ENCODE data around the gene PRR5. TPM values are rescaled to one million over a fixed set of nuclear protein-coding genes. Genes with fewer than 3 reads are reported as not detected.

Gene PRR5
- total RNA-seq, 1 experiment from 2014 or later: 5.0 TPM

- no peak for DNase-seq (ENCODE audit: low spot score)
Measured at GRCh38 chr22:44714703-44715350, 12.8 kb downstream of the PRR5 start.

- no peak for DNase-seq (ENCODE audit: low spot score)
Measured at GRCh38 chr22:44718418-44718817, 16.4 kb downstream of the PRR5 start.

DNA sequence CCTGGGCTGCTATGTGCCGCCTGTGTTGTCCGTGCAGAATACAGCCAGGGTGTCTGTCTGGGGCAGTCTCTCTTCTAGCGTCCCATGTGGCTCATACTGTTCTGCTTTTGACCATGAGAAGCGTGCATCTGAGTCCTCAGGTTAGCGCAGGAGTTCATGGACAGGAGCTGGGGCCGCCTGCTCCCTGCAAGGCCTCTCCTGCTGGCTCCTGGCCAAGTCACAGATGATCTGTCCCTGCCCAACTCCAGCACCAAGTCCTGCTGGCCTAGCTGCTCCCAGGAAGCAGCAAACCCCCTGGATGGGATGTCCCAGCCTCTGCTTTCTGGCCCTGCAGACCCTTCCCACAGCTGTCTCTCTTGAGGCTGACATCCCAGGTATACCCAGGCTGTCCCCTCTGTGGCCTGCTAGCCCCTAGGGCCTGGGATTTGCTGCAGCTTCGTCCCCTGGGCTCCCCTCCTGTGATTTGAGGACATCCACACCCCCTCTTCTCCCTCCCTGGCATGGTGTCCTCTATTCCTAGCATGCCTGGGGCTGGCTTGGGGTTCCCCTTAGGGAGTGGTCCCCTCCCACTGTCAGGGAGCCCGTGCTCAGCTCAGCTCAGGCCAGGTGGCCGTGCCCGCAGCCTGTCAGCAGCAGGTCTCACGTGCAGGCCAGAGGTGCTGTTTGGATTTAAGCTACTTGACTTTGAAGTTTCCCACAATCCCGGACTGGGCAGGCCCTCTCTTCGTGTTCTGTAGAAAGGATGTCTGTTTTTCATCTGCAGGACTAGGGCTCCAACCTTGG lies 17.8 kb downstream of the PRR5 start:
- DNase-seq (ENCODE audit: low spot score): no peak

- no peak for DNase-seq (ENCODE audit: low spot score)
Measured at GRCh38 chr22:44721213-44721612, 19.2 kb downstream of the PRR5 start.

DNA sequence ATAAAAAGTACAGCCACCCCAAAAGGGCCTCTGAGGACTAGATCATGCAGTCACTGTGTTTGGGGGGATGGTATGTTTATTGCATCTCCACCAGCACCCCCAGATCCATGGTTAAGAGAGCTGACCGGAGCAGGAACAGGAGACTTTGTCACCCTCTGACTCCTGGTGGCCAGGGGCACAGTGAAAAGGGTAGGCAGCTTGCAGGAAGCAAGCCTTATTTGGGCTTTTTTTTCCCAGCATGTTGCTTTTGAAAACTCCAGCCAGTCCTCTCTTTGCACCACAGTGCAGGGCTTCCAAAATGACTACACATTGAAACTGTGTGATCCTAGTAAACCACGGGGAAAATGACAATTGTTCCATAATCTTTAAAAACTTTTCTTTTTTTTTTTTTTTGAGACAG lies 20.6 kb downstream of the PRR5 start:
- no peak for DNase-seq (ENCODE audit: low spot score)

- DNase-seq (ENCODE audit: low spot score): no peak
Measured at GRCh38 chr22:44723801-44724200, 21.8 kb downstream of the PRR5 start.

DNA sequence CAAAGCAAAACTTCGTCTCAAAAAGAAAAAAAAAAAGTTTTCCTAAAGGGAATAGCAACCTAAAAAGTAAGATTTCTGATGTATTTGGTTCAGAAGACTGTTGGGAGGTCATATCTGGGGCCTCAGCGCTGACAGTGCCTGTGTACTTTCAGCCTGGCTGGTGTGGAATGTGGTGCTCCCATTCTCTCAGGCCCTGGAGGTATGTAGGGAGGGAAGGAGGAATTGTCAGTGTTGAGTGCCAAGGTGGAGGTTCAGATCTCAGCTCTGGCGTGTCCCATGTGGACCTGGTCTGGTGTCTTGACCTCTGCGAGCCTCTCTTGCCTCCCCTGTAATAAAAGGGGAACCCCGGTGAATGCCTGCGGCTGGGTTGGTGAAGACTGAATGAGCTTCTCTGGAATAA lies 22.4 kb downstream of the PRR5 start:
- DNase-seq (ENCODE audit: low spot score): no peak

GRCh38 chr22:44724859-44725258 lies 22.9 kb downstream of the PRR5 start:
- no peak for DNase-seq (ENCODE audit: low spot score)

- DNase-seq (ENCODE audit: low spot score): no peak
Measured at GRCh38 chr22:44726439-44726838, 24.4 kb downstream of the PRR5 start.

- DNase-seq (ENCODE audit: low spot score): no peak
Measured at GRCh38 chr22:44727148-44727547, 25.1 kb downstream of the PRR5 start.

DNA sequence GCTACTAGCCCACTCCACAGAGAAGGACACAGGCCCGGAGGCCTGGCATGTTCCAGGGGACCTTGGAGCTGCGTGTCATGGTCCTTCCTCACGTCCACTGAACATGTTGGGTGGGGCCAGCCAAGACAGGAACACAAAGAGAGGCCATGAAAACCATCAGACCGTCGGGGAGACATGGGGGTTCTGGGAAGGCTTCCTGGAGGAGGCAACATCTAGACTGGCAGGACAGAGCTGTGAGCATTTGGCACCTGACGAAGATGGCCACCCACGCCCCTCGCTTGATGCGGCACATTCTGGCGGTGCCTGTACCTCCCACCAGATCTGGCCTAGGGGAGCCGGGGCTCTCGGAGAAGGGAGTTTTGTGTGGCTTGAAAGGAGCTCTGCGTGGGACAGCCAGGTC lies 25.7 kb downstream of the PRR5 start:
- DNase-seq (ENCODE audit: low spot score): no peak

GRCh38 chr22:44728761-44729324 lies 26.8 kb downstream of the PRR5 start:
- no peak for DNase-seq (ENCODE audit: low spot score)

DNA sequence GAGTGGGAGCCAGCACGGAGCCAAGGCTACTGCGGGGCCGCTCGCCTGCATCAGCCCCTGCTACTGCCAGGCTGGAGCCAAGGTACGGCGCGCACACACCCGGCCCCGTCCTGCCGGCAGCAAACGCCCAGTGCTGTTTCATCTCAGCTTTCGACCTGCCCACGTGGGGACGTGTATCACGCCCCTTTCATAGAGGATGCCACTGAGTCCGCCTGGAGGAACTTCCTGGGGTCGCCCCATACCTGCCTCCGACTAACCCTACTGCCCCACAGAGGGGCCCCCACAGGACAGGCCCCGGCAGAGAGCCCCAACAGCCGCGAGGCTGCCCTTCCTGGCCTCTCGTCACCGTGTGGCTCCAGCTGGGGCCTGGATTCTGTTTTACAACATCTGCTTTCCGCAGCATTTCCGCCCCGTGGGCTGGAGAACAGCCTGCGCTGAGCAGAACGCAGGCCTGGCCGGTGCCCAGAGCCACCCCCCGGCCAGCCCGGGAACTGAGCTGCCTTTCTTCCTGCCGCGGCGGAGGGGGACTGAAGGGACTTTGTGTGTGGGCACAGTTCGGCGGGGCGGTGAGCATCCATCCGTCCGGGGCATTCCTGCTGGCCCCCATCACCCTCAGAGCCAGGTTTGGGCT lies 27.5 kb downstream of the PRR5 start:
- DNase-seq (ENCODE audit: low spot score): no peak

DNA sequence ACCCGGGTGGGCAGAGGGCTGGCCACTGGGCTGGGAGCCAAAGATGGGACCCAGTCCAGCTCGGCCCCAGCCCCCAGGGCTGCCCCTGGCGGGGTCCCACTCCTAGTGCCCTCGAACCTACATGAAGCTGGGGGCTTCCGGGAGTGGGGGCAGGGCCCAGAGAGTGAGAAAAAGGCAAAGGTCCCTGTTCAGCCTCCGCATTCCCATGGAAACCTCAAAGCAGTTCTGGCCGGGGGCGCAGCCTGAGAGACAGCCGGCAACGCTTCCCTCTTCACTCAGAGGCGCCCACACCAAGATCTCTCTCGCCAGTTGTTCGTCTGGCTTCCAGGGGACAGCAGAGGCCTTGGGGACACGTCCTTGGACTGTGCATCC lies 28.0 kb downstream of the PRR5 start:
- DNase-seq (ENCODE audit: low spot score): no peak

DNA sequence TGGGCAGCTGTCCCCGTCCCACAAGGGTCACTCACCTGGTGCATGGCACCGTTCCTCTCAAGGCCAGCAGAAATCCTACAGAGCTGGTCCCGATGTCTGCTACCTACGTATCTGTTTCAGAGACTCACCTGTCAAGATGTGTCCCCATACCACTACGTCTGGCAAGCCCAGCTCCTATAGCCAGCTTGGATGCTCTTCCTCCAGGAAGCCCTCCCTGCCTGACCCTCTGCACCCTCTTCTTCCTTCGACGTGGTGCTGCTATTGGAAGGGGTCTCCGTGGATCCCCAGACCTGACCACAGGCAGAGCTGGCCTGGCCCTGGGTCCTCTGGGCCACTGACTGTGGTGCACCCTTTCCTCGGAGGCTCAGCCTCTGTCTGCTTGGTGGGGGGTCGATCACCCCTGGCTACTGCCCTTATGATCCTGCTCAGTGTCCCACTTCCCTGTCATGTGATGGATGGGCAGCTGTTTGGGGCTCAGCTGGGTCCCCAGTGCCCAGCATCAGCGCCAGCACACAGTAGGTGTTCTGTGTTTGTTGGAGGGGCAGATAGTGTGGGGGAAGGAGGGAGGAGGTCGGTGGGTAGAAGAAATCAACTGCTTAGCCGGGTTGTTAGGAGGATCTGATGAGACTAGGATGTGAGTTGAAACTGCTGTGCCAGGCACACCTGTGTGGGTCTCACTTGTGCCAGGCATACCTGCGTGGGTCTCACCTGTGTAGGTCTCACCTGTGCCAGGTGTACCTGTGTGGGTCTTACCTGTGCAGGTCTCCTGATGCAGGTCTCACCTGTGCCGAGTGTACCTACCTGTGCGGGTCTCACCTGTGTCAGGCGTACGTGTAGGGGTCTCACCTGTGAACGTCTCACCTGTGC lies 28.7 kb downstream of the PRR5 start:
- DNase-seq (ENCODE audit: low spot score): no peak

DNA sequence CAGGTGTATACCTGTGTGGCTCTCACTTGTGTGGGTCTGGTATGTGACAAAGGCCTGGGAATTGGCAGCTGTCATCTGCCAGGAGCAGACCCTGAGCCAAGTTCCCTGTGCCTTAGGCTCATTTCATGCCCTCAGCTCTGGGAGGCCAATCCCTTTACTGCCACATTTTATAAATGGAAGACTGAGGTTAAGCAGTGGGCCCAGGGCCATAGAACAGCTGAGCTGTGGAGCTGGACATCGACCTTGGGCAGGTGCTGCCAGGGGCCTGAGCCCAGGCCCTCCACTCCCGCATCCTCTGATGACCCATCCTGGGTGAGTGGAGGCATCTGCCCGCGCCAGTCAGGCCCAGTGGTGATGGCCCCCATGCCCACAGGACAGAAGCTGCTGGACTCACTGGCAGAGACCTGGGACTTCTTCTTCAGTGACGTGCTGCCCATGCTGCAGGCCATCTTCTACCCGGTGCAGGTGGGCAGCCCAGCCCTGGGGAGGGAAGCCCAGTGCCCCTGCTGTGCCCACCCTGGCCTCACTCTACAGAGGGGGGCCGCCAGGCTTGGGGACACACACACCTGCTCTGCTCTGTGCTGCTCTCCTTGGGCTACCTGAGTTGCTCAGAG lies 29.5 kb downstream of the PRR5 start:
- DNase-seq (ENCODE audit: low spot score): no peak

- DNase-seq (ENCODE audit: low spot score): no peak
Measured at GRCh38 chr22:44732017-44732561, 30.1 kb downstream of the PRR5 start.

DNA sequence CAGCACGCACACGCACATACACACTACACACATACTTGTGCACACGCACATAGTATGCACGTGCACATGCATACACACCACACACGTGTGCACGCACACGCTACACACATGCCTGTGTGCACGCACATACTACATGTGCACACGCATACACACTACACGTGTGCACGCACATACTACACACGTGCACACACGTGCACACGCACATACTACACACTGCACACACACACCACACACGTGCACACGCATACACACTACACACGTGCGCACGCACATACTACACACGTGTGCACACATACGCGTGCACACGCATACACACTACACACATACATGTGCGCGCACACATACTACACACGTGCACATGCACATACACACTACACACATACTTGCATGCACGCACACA lies 30.7 kb downstream of the PRR5 start:
- DNase-seq (ENCODE audit: low spot score): no peak

DNA sequence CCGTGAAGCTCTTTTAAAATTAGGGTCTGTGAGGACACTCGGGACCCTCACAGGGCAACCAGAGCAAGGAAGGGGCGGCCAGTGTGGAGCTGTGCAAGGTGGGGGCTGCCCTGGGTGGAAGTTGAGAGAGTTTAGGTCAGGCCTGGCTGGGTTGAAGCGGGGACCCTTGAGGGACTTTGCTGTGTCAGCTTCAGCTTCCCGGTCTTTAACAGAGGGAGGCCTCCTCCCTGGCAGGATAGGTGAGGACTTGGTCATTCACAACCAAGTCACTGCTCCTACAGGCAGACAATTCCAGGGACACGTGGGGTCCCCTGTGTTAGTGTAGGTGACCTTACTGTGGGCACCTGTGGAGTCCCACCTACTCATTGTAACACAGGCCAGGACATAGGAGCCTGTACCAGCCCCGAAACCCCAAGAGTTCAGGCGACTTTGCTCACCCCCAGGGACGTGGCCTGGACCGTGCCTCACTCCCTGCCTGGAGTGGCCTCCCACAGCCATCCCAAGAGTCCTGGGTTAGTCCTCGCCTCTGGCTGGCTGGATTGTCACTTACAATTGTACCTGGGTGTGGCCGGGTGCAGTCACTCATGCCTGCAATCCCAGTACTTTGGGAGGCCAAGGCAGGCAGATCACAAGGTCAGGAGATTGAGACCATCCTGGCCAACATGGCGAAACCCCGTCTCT lies 31.6 kb downstream of the PRR5 start:
- DNase-seq (ENCODE audit: low spot score): no peak

- DNase-seq (ENCODE audit: low spot score): no peak
Measured at GRCh38 chr22:44734278-44734677, 32.3 kb downstream of the PRR5 start.

Measured in H4 (cell line).